ENCODE measurements around the gene PACS2. TPM values are rescaled to one million over a fixed set of nuclear protein-coding genes. Genes with fewer than 3 reads are reported as not detected.
A peak's percentile ranks its signal among the peaks of the same experiment; 100 is the strongest.
"Not testable (repeated sequence)": the region's sequence is repeated elsewhere in the genome, so short reads cannot be mapped to it uniquely, and the experiment has no call there.

PACS2 gene
- total RNA-seq, 1 experiment from 2014 or later, result 100 TPM

DNA sequence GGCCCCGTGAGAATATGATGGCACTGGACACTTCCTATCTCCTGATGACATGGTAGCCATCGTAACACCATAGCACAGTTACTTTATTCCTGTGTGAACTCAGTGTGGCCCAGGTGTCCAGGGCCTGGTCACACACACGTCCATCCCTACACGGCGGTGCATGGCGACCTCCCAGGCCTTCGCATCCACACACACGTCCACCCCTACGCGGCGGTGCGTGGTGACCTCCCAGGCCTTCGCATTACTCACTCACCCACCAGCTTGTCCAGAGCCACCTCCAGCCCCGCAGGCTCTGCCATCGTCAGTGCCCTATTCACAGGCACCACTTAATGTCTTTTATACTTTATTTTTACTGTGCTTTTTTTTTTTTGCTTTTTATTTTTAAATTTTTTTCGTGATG is 44.4 kb downstream of the PACS2 start:
- Mint-ChIP-seq H3K27ac (no peak overlapping the region; the same call in 1 of the 2 replicates), H3K4me3 (no peak overlapping the region), H3K9me3 (no peaks in the 10 kb centered on the region), H3K4me1 (peaks cover 9% of the 10 kb centered on the region; the same call in 1 of the 2 replicates), H3K36me3 (peaks cover 8% of the 10 kb centered on the region), H3K27me3 (ENCODE audit: low read depth) (peaks cover 4% of the 10 kb centered on the region; the same call in 1 of the 2 replicates)
- ChIA-PET POLR2A (no interaction called here), CTCF (interaction anchor here (1.4 kb wide), 1 partner anchor 16 kb away, joined by 4 read pairs; no protein-coding TSS in a partner anchor)
- TF ChIP-seq MYBL2 (CRISPR knock-in tag; IDR thresholded peaks at IDR 0.05), result no peak
- TF ChIP-seq, protein P1, sequence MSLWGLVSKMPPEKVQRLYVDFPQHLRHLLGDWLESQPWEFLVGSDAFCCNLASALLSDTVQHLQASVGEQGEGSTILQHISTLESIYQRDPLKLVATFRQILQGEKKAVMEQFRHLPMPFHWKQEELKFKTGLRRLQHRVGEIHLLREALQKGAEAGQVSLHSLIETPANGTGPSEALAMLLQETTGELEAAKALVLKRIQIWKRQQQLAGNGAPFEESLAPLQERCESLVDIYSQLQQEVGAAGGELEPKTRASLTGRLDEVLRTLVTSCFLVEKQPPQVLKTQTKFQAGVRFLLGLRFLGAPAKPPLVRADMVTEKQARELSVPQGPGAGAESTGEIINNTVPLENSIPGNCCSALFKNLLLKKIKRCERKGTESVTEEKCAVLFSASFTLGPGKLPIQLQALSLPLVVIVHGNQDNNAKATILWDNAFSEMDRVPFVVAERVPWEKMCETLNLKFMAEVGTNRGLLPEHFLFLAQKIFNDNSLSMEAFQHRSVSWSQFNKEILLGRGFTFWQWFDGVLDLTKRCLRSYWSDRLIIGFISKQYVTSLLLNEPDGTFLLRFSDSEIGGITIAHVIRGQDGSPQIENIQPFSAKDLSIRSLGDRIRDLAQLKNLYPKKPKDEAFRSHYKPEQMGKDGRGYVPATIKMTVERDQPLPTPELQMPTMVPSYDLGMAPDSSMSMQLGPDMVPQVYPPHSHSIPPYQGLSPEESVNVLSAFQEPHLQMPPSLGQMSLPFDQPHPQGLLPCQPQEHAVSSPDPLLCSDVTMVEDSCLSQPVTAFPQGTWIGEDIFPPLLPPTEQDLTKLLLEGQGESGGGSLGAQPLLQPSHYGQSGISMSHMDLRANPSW (CRISPR knock-in tag; conservative IDR thresholded peaks at IDR 0.05; ENCODE audit: low read depth), result no peak
- no peak for DNase-seq (ENCODE audit: low spot score)
- ATAC-seq, result no peak

DNA sequence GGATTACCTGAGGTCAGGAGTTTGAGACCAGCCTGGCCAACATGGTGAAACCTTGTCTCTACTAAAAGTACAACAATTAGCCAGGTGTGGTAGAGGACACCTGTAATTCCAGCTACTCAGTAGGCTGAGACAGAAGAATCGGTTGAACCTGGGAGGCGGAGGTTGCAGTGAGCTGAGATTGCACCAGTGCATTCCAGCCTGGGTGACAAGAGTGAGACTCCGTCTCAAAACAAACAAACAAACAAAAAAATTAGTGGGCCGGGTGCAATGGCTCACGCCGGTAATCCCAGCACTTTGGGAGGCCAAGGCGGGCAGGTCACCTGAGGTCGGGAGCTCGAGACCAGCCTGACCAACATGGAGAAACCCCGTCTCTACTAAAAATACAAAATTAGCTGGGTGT is 46.9 kb downstream of the PACS2 start:
- H3K27me3 Mint-ChIP-seq (ENCODE audit: low read depth); H3K4me1 Mint-ChIP-seq; H3K4me3 Mint-ChIP-seq; H3K9me3 Mint-ChIP-seq; POLR2A ChIA-PET; H3K27ac Mint-ChIP-seq; H3K36me3 Mint-ChIP-seq; ATAC-seq; DNase-seq (ENCODE audit: low spot score): not testable (repeated sequence)
- CTCF ChIA-PET, result interaction anchor here (0.9 to 1.5 kb wide), 3 partner anchors 9 to 193 kb away, joined by 3 to 4 read pairs (median 3); partner anchors contain the start of gene JAG2

DNA sequence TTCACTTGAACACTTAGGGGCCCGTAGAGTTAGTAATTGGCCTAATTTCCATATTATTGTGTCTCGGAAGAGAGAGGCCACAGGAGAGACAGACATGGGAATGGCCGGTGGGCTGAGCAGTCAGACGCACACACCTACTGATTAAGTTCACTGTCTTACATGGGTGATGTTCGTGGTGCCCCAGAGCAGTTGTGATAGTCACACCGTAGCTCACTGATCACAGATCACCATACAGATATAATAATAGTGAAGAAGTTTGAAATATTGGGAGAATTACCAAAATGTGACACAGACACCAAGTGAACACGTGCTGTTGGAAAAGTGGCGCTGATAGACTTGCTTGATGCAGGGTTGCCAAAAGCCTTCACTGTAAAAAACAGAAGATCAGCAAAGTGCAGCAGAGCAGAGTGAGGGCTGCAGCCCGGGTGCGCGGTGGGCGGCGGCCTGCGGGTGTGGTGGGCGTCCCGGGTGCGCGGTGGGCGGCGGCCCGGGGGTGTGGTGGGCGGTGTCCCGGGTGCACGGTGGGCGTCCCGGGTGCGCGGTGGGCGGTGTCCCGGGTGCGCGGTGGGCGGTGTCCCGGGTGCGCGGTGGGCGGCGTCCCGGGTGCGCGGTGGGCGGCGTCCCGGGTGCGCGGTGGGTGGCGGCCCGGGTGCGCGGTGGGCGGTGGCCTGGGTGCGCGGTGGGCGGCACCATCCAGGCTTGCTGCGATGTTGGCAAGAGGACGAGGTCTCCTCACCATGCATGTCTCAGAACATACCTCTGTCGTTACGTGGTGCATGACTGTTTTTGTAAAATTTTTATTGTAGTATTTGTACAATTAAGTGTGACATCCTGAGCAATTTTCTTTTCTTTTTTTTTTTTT is 49.5 kb downstream of the PACS2 start:
- H3K4me3 Mint-ChIP-seq, result peak overlapping the region; percentile 49
- H3K27me3 Mint-ChIP-seq (ENCODE audit: low read depth), result peaks cover 4% of the 10 kb centered on the region; the same call in 1 of the 2 replicates

More for the DNA sequence above, 49.5 kb downstream of the PACS2 start:
- DNase-seq (ENCODE audit: low spot score) (no peak), ATAC-seq (peak; percentile 62)
- Mint-ChIP-seq H3K27ac (0 out of 2 replicates have a peak overlapping the region, but pooled peaks have one; percentile 10), H3K9me3 (no peaks in the 10 kb centered on the region), H3K36me3 (peaks cover 8% of the 10 kb centered on the region), H3K4me1 (0 out of 2 replicates have a peak, but pooled peaks cover 5% of the 10 kb centered on the region)
- CTCF ChIA-PET, result interaction anchor here (0.6 to 2.1 kb wide), 11 partner anchors 12 to 400 kb away, joined by 3 to 7 read pairs (median 4); no protein-coding TSS in a partner anchor
- no peak for TF ChIP-seq CBFB (CRISPR knock-in tag; IDR thresholded peaks at IDR 0.05; ENCODE audit: low read depth)
- TF ChIP-seq, protein P2, sequence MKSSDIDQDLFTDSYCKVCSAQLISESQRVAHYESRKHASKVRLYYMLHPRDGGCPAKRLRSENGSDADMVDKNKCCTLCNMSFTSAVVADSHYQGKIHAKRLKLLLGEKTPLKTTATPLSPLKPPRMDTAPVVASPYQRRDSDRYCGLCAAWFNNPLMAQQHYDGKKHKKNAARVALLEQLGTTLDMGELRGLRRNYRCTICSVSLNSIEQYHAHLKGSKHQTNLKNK (CRISPR knock-in tag; IDR thresholded peaks at IDR 0.05), result no peak
- no peak for TF ChIP-seq ZNF423 (CRISPR knock-in tag; IDR thresholded peaks at IDR 0.05)
- TF ChIP-seq NR3C1 (CRISPR knock-in tag; conservative IDR thresholded peaks at IDR 0.05; ENCODE audit: low read depth), result no peak
- TF ChIP-seq, protein P3, sequence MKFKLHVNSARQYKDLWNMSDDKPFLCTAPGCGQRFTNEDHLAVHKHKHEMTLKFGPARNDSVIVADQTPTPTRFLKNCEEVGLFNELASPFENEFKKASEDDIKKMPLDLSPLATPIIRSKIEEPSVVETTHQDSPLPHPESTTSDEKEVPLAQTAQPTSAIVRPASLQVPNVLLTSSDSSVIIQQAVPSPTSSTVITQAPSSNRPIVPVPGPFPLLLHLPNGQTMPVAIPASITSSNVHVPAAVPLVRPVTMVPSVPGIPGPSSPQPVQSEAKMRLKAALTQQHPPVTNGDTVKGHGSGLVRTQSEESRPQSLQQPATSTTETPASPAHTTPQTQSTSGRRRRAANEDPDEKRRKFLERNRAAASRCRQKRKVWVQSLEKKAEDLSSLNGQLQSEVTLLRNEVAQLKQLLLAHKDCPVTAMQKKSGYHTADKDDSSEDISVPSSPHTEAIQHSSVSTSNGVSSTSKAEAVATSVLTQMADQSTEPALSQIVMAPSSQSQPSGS (CRISPR knock-in tag; IDR thresholded peaks at IDR 0.05; ENCODE audit: borderline replicate concordance, low read depth), result no peak
- no peak for TF ChIP-seq NFE2L1 (CRISPR knock-in tag; IDR thresholded peaks at IDR 0.05)
- no peak for TF ChIP-seq GTF2I (CRISPR knock-in tag; conservative IDR thresholded peaks at IDR 0.05)
- TF ChIP-seq, protein P4, sequence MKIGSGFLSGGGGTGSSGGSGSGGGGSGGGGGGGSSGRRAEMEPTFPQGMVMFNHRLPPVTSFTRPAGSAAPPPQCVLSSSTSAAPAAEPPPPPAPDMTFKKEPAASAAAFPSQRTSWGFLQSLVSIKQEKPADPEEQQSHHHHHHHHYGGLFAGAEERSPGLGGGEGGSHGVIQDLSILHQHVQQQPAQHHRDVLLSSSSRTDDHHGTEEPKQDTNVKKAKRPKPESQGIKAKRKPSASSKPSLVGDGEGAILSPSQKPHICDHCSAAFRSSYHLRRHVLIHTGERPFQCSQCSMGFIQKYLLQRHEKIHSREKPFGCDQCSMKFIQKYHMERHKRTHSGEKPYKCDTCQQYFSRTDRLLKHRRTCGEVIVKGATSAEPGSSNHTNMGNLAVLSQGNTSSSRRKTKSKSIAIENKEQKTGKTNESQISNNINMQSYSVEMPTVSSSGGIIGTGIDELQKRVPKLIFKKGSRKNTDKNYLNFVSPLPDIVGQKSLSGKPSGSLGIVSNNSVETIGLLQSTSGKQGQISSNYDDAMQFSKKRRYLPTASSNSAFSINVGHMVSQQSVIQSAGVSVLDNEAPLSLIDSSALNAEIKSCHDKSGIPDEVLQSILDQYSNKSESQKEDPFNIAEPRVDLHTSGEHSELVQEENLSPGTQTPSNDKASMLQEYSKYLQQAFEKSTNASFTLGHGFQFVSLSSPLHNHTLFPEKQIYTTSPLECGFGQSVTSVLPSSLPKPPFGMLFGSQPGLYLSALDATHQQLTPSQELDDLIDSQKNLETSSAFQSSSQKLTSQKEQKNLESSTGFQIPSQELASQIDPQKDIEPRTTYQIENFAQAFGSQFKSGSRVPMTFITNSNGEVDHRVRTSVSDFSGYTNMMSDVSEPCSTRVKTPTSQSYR (CRISPR knock-in tag; IDR thresholded peaks at IDR 0.05), result no peak
- TF ChIP-seq, protein P5, sequence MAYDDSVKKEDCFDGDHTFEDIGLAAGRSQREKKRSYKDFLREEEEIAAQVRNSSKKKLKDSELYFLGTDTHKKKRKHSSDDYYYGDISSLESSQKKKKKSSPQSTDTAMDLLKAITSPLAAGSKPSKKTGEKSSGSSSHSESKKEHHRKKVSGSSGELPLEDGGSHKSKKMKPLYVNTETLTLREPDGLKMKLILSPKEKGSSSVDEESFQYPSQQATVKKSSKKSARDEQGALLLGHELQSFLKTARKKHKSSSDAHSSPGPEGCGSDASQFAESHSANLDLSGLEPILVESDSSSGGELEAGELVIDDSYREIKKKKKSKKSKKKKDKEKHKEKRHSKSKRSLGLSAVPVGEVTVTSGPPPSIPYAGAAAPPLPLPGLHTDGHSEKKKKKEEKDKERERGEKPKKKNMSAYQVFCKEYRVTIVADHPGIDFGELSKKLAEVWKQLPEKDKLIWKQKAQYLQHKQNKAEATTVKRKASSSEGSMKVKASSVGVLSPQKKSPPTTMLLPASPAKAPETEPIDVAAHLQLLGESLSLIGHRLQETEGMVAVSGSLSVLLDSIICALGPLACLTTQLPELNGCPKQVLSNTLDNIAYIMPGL (CRISPR knock-in tag; IDR thresholded peaks at IDR 0.05), result no peak
- TF ChIP-seq, protein P6, sequence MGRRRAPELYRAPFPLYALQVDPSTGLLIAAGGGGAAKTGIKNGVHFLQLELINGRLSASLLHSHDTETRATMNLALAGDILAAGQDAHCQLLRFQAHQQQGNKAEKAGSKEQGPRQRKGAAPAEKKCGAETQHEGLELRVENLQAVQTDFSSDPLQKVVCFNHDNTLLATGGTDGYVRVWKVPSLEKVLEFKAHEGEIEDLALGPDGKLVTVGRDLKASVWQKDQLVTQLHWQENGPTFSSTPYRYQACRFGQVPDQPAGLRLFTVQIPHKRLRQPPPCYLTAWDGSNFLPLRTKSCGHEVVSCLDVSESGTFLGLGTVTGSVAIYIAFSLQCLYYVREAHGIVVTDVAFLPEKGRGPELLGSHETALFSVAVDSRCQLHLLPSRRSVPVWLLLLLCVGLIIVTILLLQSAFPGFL (CRISPR knock-in tag; IDR thresholded peaks at IDR 0.05; ENCODE audit: borderline replicate concordance), result no peak
- TF ChIP-seq, protein P7, sequence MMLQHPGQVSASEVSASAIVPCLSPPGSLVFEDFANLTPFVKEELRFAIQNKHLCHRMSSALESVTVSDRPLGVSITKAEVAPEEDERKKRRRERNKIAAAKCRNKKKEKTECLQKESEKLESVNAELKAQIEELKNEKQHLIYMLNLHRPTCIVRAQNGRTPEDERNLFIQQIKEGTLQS (CRISPR knock-in tag; conservative IDR thresholded peaks at IDR 0.05), result no peak
- TF ChIP-seq GRHL2 (CRISPR knock-in tag; IDR thresholded peaks at IDR 0.05; ENCODE audit: insufficient replicate concordance, severe bottlenecking), result no peak
- POLR2A ChIA-PET, result no interaction called here
